GM18517 (cell line): ENCODE measurements around the gene SDHD.
A peak's percentile ranks its signal among the peaks of the same experiment; 100 is the strongest.

ENCODE experiments used
- ATAC-seq: cut with Tn5 transposase; IDR thresholded peaks from one replicate; pipeline ENCODE4 v1.9.1; 2021; ENCODE audit warnings: mild to moderate bottlenecking, moderate library complexity; ENCODE audit not compliant: unreplicated experiment

Gene SDHD

DNA sequence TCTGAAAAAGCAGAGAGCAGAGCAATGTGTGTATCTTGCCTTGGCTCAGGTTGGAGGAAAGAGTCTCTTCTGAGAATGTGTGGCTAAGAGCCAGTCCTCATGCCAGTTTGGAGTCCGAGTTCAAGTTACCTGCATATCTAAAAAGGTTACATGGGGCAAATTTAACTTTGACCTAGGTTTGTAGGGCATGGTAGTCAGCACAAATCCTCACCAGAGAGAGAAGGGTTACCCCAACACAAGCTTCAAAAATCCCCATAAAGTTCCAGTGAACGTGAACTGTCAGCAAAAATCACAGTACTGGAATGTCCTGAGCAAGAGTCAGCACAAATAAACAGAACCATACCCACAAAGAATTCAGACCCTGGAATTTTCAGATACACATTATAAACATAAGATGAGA is 13.8 kb downstream of the SDHD start:
- no peak for ATAC-seq

DNA sequence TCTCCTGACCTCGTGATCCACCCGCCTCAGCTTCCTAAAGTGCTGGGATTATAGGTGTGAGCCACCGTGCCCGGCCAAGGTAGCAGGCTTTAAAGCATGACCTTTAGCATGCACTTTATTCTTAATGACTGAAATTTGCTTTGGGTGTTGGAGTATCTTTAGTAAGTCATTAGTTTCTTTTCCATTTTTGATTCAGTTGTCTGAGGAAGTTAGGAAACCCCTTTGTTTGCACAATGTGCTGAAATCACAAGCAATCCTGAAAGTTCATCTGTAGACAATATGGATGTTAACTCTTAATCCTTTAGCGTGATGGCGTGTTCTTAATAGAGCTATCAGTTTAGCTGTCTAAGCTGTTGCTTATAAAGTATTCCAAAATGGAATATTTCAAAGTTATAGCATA is 16.8 kb downstream of the SDHD start:
- ATAC-seq: no peak

- ATAC-seq: no peak
These were observed 19.4 kb downstream of the SDHD start for GRCh38 chr11:112106070-112106469.

GRCh38 chr11:112113539-112114457 is 27.1 kb downstream of the SDHD start:
- ATAC-seq: peak; percentile 59

- no peak for ATAC-seq
These were observed 27.8 kb downstream of the SDHD start for GRCh38 chr11:112114460-112114859.

DNA sequence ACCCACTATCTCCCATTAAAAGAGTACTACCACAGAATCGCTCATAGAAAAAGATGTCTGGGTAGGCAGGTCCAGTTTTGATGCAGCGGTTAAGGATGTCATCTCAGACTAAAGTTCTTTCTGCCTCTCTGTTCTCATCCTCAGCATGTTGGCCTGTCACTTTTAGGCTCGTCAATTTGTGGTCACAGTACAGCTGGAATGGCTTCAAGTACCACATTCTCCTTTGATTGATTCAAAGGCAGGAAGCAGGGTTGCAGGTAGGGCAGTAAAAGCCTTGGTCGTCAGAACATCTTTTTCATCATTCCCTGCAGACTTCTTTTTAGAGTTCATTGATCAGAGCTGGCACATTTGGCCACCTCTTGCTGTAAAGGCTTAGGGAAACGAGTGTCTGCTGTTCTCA is 28.7 kb downstream of the SDHD start:
- no peak for ATAC-seq

DNA sequence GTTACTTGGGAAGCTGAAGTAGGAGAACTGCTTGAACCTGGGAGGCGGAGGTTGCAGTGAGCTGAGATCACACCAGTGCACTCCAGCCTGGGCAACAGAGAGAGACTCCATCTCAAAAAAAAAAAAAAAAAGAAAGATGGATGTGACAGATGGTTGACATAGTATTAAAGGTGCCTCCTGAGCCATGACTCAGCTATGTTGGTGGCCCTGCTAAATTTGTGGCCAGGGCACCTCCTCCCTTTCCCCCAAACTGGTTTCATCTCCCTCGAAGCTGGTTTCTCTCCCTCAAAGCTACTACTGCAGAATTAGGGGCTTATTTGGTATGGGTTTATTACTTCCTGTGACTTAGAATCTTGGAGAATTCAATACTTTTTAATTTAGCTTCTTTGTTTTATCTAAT is 31.5 kb downstream of the SDHD start:
- ATAC-seq: no peak

DNA sequence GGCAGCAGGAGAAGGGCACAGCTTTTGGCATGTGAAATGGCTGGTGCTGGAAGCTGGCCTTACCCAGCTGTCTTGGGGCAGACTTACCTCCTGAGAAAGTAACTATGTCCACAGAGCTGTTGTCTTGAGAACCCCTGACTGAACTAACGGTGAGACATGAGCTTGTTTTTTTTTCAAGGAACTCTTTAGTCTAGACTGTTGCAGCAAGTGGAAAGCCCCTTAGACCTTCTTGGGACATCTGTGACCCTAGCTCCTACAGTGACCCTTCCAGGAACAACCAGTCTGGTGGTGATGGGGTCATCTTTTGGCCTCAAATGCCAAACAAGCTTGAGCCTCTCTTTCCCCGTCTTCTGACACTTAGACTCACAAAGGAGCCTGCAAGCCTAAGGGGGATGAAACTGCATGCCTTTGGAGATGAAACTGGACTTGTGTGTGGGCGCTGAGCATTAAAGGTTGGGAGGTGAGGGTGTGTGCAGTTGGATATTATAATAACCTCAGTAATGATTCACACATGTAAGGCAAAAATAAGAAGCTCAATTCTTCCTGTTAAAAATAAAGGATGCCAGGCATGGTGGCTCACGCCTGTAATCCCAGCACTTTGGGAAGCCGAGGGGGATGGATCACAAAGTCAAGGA is 35.4 kb downstream of the SDHD start:
- ATAC-seq: no peak

- no peak for ATAC-seq
These were observed 36.5 kb downstream of the SDHD start for GRCh38 chr11:112123129-112123528.

DNA sequence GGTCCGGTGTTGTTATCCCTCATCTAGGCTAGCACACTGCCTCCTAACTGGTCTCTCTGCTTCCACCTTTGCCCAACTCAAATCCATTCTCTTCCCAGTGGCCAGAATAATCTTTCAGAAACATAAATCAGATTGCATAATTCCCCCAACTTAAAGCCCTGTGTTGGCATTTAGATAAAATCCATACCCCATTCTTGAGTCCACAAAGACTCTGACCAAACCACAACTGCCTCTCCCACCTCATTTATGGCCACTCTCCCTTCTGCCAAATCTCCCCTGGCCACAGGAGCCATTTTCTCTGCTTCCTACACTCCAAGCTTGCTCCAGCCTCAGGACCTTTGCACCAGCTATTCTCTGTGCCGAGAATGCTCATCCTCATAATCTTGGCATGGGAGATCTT is 40.4 kb downstream of the SDHD start:
- no peak for ATAC-seq

DNA sequence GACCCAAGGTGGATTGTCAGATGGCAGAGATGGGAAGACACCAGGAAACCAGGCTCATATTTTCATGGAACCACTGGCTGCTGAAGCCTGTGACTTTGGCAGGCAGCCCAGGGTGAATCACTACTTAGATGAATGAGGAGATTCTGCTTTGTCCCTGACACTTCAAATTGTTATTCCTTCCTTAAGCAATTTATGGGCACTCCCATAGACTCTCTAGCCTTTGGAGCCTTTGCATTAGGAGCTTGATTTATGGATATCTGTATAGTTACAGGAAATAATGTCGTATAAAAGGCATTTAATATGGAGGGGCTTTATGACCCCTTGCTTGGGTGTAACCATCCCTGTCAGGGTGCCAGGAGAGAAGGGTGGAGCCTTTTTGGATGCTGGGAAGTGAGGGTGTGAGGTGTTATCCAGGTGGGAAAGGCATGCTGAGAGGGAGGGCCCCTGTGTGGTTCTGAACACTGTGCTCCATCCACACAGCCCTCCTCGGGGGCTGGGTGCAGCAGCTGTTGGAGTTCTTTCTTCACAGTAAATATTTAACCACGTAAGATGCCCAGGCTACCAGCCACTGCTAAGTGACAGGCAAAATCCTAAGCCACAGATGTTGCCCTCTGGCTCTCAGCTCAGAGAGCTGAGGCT is 41.9 kb downstream of the SDHD start:
- ATAC-seq: no peak

- ATAC-seq: no peak
These were observed 43.0 kb downstream of the SDHD start for GRCh38 chr11:112129656-112130055.

- no peak for ATAC-seq
These were observed 46.1 kb downstream of the SDHD start for GRCh38 chr11:112132737-112133136.

- no peak for ATAC-seq
These were observed 47.8 kb downstream of the SDHD start for GRCh38 chr11:112134473-112134872.

DNA sequence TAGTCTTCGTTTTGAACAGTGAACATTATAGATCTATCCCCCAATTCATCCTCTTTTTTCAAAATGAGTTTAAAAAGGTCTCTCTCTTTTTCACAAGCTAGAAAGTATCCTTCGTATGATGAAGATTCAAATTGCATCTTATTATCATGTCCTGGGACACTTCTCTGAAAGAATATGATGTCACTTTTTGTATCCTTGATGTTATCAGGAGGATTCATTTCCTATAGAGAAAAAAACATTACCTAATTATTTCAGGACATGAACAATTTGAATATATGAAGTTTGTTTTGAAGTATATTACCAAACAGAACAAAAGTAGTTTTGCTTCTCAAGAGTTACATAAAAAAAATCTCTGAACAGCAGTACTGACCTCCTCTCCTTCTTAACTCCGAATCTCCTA is 56.9 kb downstream of the SDHD start:
- no peak for ATAC-seq
